HepG2 (cell line): ENCODE results near the gene MAPK6. TPM values are rescaled to one million over a fixed set of nuclear protein-coding genes. Genes with fewer than 3 reads are reported as not detected.

Experiments
- CAMTA2 ChIP-seq: sonication (generic); formaldehyde crosslinking; IDR thresholded peaks from 2 replicates; pipeline ENCODE4 v1.4.0; 2020; ENCODE audit warnings: mild to moderate bottlenecking, missing genetic modification reagents, borderline replicate concordance
- DPF2 ChIP-seq: sonication (generic); formaldehyde crosslinking; IDR thresholded peaks from 2 replicates; pipeline ENCODE4 v1.4.0; 2020; ENCODE audit warnings: mild to moderate bottlenecking, low read depth, missing genetic modification reagents, borderline replicate concordance
- FOXK1 ChIP-seq: sonication (generic); formaldehyde crosslinking; IDR thresholded peaks from 2 replicates; pipeline ENCODE4 v1.4.0; 2020; ENCODE audit warnings: low read depth, missing genetic modification reagents, borderline replicate concordance
- GLI4 ChIP-seq: sonication (generic); formaldehyde crosslinking; IDR thresholded peaks from 2 replicates; pipeline ENCODE4 v1.5.1; 2020; ENCODE audit warnings: missing genetic modification reagents, mild to moderate bottlenecking, moderate library complexity, borderline replicate concordance
- GLMP ChIP-seq: sonication (generic); formaldehyde crosslinking; IDR thresholded peaks from 2 replicates; pipeline ENCODE4 v1.9.0; 2021; ENCODE audit warnings: missing genetic modification reagents, mild to moderate bottlenecking, borderline replicate concordance
- MATR3 ChIP-seq: sonication (generic); formaldehyde crosslinking; IDR thresholded peaks from 2 replicates; pipeline ENCODE4 v1.4.0; 2020; ENCODE audit warnings: missing genetic modification reagents
- NCOA5 ChIP-seq: sonication (generic); formaldehyde crosslinking; IDR thresholded peaks from 2 replicates; pipeline ENCODE4 v1.4.0; 2020; ENCODE audit warnings: missing genetic modification reagents
- PATZ1 ChIP-seq: sonication (generic); formaldehyde crosslinking; IDR thresholded peaks from 2 replicates; pipeline ENCODE4 v1.4.0; 2020; ENCODE audit warnings: missing genetic modification reagents
- SALL2 ChIP-seq: sonication (generic); formaldehyde crosslinking; IDR thresholded peaks from 2 replicates; pipeline ENCODE4 v1.8.1; 2023; ENCODE audit warnings: mild to moderate bottlenecking, missing genetic modification reagents, inconsistent platforms
- SP5 ChIP-seq: IDR thresholded peaks from 2 replicates; pipeline ENCODE4 v1.6.1; 2016; ENCODE audit warnings: low read depth, borderline replicate concordance
- TAF1 ChIP-seq: sonication (generic); formaldehyde crosslinking; IDR thresholded peaks from 2 replicates; pipeline ENCODE4 v1.4.0; 2020; ENCODE audit warnings: missing genetic modification reagents
- TCF7L2 ChIP-seq: IDR thresholded peaks from 2 replicates; pipeline ENCODE4 v1.6.1; 2011; ENCODE audit warnings: mild to moderate bottlenecking, low read depth, low read length, moderate library complexity
- YEATS2 ChIP-seq: sonication (generic); formaldehyde crosslinking; IDR thresholded peaks from 2 replicates; pipeline ENCODE4 v1.4.0; 2020; ENCODE audit warnings: missing genetic modification reagents, borderline replicate concordance
- ZBTB7A ChIP-seq: sonication (generic); formaldehyde crosslinking; IDR thresholded peaks from 2 replicates; pipeline ENCODE4 v1.8.0; 2022; ENCODE audit warnings: mild to moderate bottlenecking, missing genetic modification reagents
- ZC3H4 ChIP-seq: sonication (generic); formaldehyde crosslinking; IDR thresholded peaks from 2 replicates; pipeline ENCODE4 v1.4.0; 2020; ENCODE audit warnings: missing genetic modification reagents, borderline replicate concordance
- ZNF264 ChIP-seq: sonication (generic); formaldehyde crosslinking; IDR thresholded peaks from 2 replicates; pipeline ENCODE4 v1.4.0; 2020; ENCODE audit warnings: missing genetic modification reagents
- ZNF337 ChIP-seq: sonication (generic); formaldehyde crosslinking; IDR thresholded peaks from 2 replicates; pipeline ENCODE4 v1.5.1; 2020; ENCODE audit warnings: missing genetic modification reagents, low read depth, mild to moderate bottlenecking, borderline replicate concordance
- ZNF660 ChIP-seq: sonication (generic); formaldehyde crosslinking; IDR thresholded peaks from 2 replicates; pipeline ENCODE4 v1.5.1; 2020; ENCODE audit warnings: mild to moderate bottlenecking, low read depth, missing genetic modification reagents, borderline replicate concordance
- ZNF761 ChIP-seq: sonication (generic); formaldehyde crosslinking; conservative IDR thresholded peaks from 2 replicates; pipeline ENCODE4 v1.4.0; 2020; ENCODE audit warnings: mild to moderate bottlenecking, missing genetic modification reagents
- polyA plus RNA-seq, 8 experiments: library from polyadenylated mRNA; depleted of rRNA in 3 of 8; stranded (reverse) in 7 of 8; unstranded in 1 of 8; fragments of >200 nt; fragmentation: Illumina TruSeq in 4 of 8; extraction: Trizol in 4 of 8; gene quantifications; 2 replicates each; pipeline versions ENCODE4 v1.2.1 to v1.2.3, GENCODE V29; 2011 to 2016; ENCODE audit warnings: low read depth in 4 of 8, missing spikeins in 1 of 8, mixed read lengths in 1 of 8; ENCODE audit not compliant: insufficient read depth in 1 of 8
- total RNA-seq, 5 experiments: library from RNA; depleted of rRNA; stranded (reverse); fragments of >200 nt; fragmentation: Illumina TruSeq; extraction: Trizol; gene quantifications; 2 replicates each; pipeline ENCODE4 v1.2.3, GENCODE V29; 2016; ENCODE audit warnings: low read depth in 1 of 5
- TF ChIP-seq, protein P1 (sequence below): sonication (generic); formaldehyde crosslinking; IDR thresholded peaks from 2 replicates; pipeline ENCODE4 v1.5.1; 2020; ENCODE audit warnings: mild to moderate bottlenecking, missing genetic modification reagents, moderate library complexity
- TF ChIP-seq, protein P2 (sequence below): IDR thresholded peaks from 2 replicates; pipeline ENCODE4 v1.6.1; 2016
- TF ChIP-seq, protein P3 (sequence below): sonication (generic); formaldehyde crosslinking; IDR thresholded peaks from 2 replicates; pipeline ENCODE4 v1.5.1; 2020; ENCODE audit warnings: missing genetic modification reagents, mild to moderate bottlenecking, borderline replicate concordance
- TF ChIP-seq, protein P4 (sequence below): sonication (generic); formaldehyde crosslinking; IDR thresholded peaks from 2 replicates; pipeline ENCODE4 v1.5.0; 2020; ENCODE audit warnings: missing genetic modification reagents, mild to moderate bottlenecking, borderline replicate concordance

MAPK6 gene
- total and polyA plus RNA-seq, 2 of the 13 experiments (the other 11 are each of a cell fraction or from before 2014, with no cell fraction given), result 89.5 to 99.7 TPM

DNA sequence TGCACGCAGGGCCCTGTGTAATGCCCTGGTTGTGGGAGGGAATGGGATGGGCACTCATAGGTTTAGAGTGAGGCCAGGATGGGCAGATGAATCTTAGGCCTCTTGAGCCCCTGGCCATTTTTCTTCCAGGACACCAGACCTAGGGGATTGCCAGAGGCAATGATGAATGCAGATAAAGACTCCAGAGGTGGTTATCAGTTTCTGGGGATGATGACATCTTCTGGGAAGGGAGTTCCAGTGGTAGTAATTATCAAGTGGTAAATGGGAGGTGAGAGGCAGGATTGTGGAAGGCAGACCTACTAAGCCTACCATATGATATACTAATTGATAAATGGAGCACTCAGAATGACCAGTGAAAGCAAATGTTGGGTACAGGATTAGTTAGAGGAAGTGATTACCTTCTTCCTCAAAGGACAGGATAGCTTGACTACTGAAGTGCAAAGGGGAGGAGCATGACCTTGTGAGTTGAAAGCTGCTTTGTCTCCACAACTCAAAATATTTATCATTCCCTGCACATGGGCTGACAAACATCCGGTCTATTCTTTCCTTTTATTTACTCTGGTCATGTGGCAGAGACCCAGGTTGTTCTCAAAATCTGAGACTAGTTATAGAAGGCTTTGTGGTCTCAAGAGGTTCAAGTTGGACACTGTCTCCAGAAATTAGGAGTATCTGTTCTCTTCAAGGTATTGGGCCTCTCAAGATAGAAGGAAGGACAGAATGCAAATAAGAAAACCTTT, 10.2 kb upstream of the MAPK6 start (continued):
- TF ChIP-seq, protein P1, sequence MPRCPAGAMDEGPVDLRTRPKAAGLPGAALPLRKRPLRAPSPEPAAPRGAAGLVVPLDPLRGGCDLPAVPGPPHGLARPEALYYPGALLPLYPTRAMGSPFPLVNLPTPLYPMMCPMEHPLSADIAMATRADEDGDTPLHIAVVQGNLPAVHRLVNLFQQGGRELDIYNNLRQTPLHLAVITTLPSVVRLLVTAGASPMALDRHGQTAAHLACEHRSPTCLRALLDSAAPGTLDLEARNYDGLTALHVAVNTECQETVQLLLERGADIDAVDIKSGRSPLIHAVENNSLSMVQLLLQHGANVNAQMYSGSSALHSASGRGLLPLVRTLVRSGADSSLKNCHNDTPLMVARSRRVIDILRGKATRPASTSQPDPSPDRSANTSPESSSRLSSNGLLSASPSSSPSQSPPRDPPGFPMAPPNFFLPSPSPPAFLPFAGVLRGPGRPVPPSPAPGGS, result no peak
- TF ChIP-seq TAF1 (CRISPR knock-in tag), result no peak; the same call in 1 of the 2 replicates
- TF ChIP-seq, protein P2, sequence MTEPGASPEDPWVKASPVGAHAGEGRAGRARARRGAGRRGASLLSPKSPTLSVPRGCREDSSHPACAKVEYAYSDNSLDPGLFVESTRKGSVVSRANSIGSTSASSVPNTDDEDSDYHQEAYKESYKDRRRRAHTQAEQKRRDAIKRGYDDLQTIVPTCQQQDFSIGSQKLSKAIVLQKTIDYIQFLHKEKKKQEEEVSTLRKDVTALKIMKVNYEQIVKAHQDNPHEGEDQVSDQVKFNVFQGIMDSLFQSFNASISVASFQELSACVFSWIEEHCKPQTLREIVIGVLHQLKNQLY (CRISPR knock-in tag), result peak; percentile 94
- TF ChIP-seq FOXK1 (CRISPR knock-in tag), result peak; percentile 91
- TF ChIP-seq NCOA5, result no peak
- TF ChIP-seq GLI4, result no peak
- no peak for TF ChIP-seq ZNF337
- no peak for TF ChIP-seq CAMTA2 (CRISPR knock-in tag)
- peak; percentile 87 for TF ChIP-seq ZNF264 (CRISPR knock-in tag)
- TF ChIP-seq ZC3H4 (CRISPR knock-in tag), result 0 out of 2 replicates have a peak, but pooled peaks have one; percentile 55
- TF ChIP-seq SP5, result peak; percentile 99
- TF ChIP-seq GLMP (CRISPR knock-in tag), result no peak
- no peak for TF ChIP-seq YEATS2 (CRISPR knock-in tag)
- TF ChIP-seq, protein P3, sequence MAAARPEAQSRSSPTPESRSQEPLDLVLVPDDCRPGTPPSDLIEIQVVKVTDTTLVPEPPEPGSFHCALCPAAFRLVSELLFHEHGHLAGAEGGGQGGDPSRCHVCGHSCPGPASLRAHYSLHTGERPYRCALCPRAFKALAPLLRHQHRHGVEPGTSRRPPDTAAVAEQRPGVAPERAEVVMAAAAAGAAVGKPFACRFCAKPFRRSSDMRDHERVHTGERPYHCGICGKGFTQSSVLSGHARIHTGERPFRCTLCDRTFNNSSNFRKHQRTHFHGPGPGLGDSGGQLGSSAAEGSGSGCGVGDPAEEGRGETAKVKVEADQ (CRISPR knock-in tag), result no peak
- TF ChIP-seq SALL2 (CRISPR knock-in tag), result 0 out of 2 replicates have a peak, but pooled peaks have one; percentile 32
- no peak for TF ChIP-seq TCF7L2
- no peak for TF ChIP-seq MATR3 (CRISPR knock-in tag)
- 0 out of 2 replicates have a peak, but pooled peaks have one; percentile 9 for TF ChIP-seq PATZ1 (CRISPR knock-in tag)
- TF ChIP-seq, protein P4, sequence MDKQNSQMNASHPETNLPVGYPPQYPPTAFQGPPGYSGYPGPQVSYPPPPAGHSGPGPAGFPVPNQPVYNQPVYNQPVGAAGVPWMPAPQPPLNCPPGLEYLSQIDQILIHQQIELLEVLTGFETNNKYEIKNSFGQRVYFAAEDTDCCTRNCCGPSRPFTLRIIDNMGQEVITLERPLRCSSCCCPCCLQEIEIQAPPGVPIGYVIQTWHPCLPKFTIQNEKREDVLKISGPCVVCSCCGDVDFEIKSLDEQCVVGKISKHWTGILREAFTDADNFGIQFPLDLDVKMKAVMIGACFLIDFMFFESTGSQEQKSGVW (CRISPR knock-in tag), result no peak
- TF ChIP-seq ZBTB7A (CRISPR knock-in tag), result no peak
- TF ChIP-seq DPF2, result peak; percentile 75
- TF ChIP-seq ZNF660 (CRISPR knock-in tag), result no peak
- TF ChIP-seq ZNF761 (CRISPR knock-in tag), result no peak
